DOHH2 (cell line): ENCODE measurements around the gene NME7.
"Not testable (repeated sequence)": the region's sequence is repeated elsewhere in the genome, so short reads cannot be mapped to it uniquely, and the experiment has no call there.

Experiments used
- H3F3A ChIP-seq: fragments of 200-600 bp; sonication (generic), shearing (Covaris generic); 2 replicates; pipeline ENCODE4 v1.6.0; 2016; ENCODE audit warnings: antibody characterized with exemption, mild to moderate bottlenecking; ENCODE audit not compliant: control insufficient read depth, insufficient read depth
- H3K27ac ChIP-seq: fragments of 200-600 bp; sonication (generic); 2 replicates; pipeline ENCODE4 v1.5.1; 2014; ENCODE audit warnings: low read depth, mild to moderate bottlenecking, low read length, moderate library complexity
- H3K27me3 ChIP-seq: fragments of 200-600 bp; sonication (generic); 2 replicates; pipeline ENCODE4 v1.6.1; 2014; ENCODE audit warnings: mild to moderate bottlenecking, low read length, mixed read lengths; ENCODE audit not compliant: control insufficient read depth
- H3K36me3 ChIP-seq: fragments of 200-600 bp; sonication (generic); 2 replicates; pipeline ENCODE4 v1.6.1; 2014; ENCODE audit warnings: mild to moderate bottlenecking, low read length, moderate library complexity, mixed read lengths; ENCODE audit not compliant: control insufficient read depth
- H3K4me1 ChIP-seq: fragments of 200-600 bp; sonication (generic); 2 replicates; pipeline ENCODE4 v1.6.1; 2014; ENCODE audit warnings: mild to moderate bottlenecking, low read length, mixed read lengths; ENCODE audit not compliant: control insufficient read depth
- H3K4me2 ChIP-seq: fragments of 200-600 bp; sonication (generic); 2 replicates; pipeline ENCODE4 v1.6.0; 2014; ENCODE audit warnings: mild to moderate bottlenecking, low read length, moderate library complexity
- H3K4me3 ChIP-seq: fragments of 200-600 bp; sonication (generic); 2 replicates; pipeline ENCODE4 v1.5.1; 2014; ENCODE audit warnings: mild to moderate bottlenecking, low read length, mixed read lengths
- H3K79me2 ChIP-seq: fragments of 200-600 bp; sonication (generic); 2 replicates; pipeline ENCODE4 v1.6.1; 2014; ENCODE audit warnings: mild to moderate bottlenecking, low read length, mixed read lengths; ENCODE audit not compliant: control insufficient read depth
- H3K9me2 ChIP-seq: fragments of 200-600 bp; sonication (generic); replicated peaks from 2 replicates; pipeline ENCODE4 v1.6.1; 2014; ENCODE audit warnings: mild to moderate bottlenecking, low read length, mixed read lengths; ENCODE audit not compliant: control insufficient read depth
- H3K9me3 ChIP-seq: fragments of 200-600 bp; sonication (generic); 2 replicates; pipeline ENCODE4 v1.6.1; 2014; ENCODE audit warnings: antibody characterized with exemption, low read length, mixed read lengths; ENCODE audit not compliant: control insufficient read depth, insufficient read depth
- H4K20me1 ChIP-seq: fragments of 200-600 bp; sonication (generic); 2 replicates; pipeline ENCODE4 v1.6.0; 2014; ENCODE audit warnings: low read depth, mild to moderate bottlenecking, antibody characterized with exemption, low read length, moderate library complexity; ENCODE audit not compliant: control insufficient read depth, insufficient read depth
- EZH2phosphoT487 ChIP-seq: fragments of 200-600 bp; sonication (generic); IDR thresholded peaks from 2 replicates; pipeline ENCODE4 v1.6.1; 2017; ENCODE audit warnings: borderline replicate concordance, mild to moderate bottlenecking, antibody characterized with exemption, low read length, moderate library complexity, mixed read lengths
- TF ChIP-seq, protein P1 (sequence below): fragments of 200-600 bp; sonication (generic); IDR thresholded peaks from one replicate; pipeline ENCODE4 v1.5.1; 2014; ENCODE audit warnings: antibody characterized with exemption, mild to moderate bottlenecking, low read depth, low read length; ENCODE audit not compliant: poor library complexity, severe bottlenecking

NME7 gene, protein sequence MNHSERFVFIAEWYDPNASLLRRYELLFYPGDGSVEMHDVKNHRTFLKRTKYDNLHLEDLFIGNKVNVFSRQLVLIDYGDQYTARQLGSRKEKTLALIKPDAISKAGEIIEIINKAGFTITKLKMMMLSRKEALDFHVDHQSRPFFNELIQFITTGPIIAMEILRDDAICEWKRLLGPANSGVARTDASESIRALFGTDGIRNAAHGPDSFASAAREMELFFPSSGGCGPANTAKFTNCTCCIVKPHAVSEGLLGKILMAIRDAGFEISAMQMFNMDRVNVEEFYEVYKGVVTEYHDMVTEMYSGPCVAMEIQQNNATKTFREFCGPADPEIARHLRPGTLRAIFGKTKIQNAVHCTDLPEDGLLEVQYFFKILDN

DNA sequence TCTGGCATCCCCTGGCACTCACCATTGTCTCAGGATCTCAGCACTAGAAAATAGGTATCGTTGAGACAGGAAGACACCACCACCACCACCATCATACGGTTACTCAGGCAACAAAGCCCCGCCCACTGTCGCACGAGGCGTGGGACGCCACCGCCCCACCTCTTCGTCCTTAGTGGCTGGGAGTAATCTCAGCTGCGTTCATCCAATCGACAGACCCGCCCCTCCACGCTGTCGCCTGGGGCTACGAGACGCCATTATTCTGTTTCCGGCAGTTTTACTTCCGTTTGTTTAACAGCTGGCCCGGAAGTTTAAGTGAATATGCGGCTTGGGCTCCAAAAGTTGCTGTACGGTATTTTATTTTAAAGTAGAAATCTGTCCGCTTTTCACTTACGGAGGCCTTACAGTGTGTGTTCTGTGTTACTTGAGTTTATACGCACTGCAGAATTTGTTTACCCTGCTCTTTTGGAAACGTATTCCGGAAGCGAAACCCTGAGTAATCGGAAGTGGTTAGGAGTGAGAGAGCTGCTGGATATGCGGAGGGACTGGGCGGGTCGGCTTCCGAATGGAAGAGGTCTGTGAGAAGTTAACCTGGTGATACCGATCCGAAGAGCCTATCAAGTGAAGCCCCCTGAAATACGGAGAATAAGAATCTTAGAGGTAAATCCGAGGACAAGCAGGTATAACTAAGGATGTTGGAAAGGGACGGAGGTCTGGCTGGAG, at the start of gene NME7, which contains the start of gene BLZF1:
Gene NME7 (minus strand): TSS at position 112 of the 720 bp plus-strand sequence. CDS start 87 bp downstream, at position 25.
Gene BLZF1 (plus strand): TSS at position 510 of the 720 bp plus-strand sequence. CDS start 1,328 bp downstream, outside the sequence.
- H3K27me3 ChIP-seq, result no peaks in the 10 kb centered on the region
- peaks cover 19% of the 10 kb centered on the region for H3K4me1 ChIP-seq
- peak within 1 kb of the TSS; percentile 77 for H3K27ac ChIP-seq
- H4K20me1 ChIP-seq, result no peaks in the 10 kb centered on the region
- no peaks in the 10 kb centered on the region for H3F3A ChIP-seq
- TF ChIP-seq EZH2phosphoT487, result no peak
- TF ChIP-seq, protein P1, sequence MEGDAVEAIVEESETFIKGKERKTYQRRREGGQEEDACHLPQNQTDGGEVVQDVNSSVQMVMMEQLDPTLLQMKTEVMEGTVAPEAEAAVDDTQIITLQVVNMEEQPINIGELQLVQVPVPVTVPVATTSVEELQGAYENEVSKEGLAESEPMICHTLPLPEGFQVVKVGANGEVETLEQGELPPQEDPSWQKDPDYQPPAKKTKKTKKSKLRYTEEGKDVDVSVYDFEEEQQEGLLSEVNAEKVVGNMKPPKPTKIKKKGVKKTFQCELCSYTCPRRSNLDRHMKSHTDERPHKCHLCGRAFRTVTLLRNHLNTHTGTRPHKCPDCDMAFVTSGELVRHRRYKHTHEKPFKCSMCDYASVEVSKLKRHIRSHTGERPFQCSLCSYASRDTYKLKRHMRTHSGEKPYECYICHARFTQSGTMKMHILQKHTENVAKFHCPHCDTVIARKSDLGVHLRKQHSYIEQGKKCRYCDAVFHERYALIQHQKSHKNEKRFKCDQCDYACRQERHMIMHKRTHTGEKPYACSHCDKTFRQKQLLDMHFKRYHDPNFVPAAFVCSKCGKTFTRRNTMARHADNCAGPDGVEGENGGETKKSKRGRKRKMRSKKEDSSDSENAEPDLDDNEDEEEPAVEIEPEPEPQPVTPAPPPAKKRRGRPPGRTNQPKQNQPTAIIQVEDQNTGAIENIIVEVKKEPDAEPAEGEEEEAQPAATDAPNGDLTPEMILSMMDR, result no peak
- peak within 1 kb of the TSS; percentile 80 for H3K4me2 ChIP-seq
- H3K9me3 ChIP-seq, result no peaks in the 10 kb centered on the region
- H3K36me3 ChIP-seq, result peaks cover 3% of the 10 kb centered on the region; the same call in 1 of the 2 replicates
- peak within 1 kb of the TSS; percentile 77 for H3K4me3 ChIP-seq
- no peaks in the 10 kb centered on the region for H3K9me2 ChIP-seq
- H3K79me2 ChIP-seq, result peaks cover 15% of the 10 kb centered on the region

DNA sequence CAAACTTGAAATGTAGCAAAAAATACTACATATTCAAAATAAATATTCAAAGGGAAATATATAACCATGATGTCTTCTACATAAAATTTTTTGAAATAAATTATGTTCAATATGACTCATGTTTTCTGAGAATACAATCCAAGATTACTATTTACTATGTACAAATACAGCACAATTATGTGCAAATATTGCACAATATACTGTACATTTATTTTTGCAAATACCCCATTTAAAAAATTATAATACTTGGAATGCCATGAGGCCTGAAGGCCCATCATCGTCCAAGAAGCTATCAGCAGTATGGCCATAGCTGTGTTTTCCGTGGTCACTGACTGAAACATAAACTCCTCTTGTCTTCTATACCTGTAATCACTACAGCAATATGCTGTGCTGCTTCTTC, 47.4 kb upstream of the NME7 start:
- no peaks in the 10 kb centered on the region for H3K27me3 ChIP-seq
- H3K9me2 ChIP-seq, result no peaks in the 10 kb centered on the region
- no peaks in the 10 kb centered on the region for H3K4me1 ChIP-seq
- H4K20me1 ChIP-seq, result no peaks in the 10 kb centered on the region
- H3F3A ChIP-seq, result no peaks in the 10 kb centered on the region
- H3K27ac ChIP-seq, result no peak overlapping the region
- TF ChIP-seq, protein P1, result no peak
- TF ChIP-seq EZH2phosphoT487, result no peak
- no peak overlapping the region for H3K4me3 ChIP-seq
- H3K9me3 ChIP-seq, result no peaks in the 10 kb centered on the region
- H3K4me2 ChIP-seq, result no peak overlapping the region
- no peaks in the 10 kb centered on the region for H3K79me2 ChIP-seq
- H3K36me3 ChIP-seq, result no peaks in the 10 kb centered on the region

DNA sequence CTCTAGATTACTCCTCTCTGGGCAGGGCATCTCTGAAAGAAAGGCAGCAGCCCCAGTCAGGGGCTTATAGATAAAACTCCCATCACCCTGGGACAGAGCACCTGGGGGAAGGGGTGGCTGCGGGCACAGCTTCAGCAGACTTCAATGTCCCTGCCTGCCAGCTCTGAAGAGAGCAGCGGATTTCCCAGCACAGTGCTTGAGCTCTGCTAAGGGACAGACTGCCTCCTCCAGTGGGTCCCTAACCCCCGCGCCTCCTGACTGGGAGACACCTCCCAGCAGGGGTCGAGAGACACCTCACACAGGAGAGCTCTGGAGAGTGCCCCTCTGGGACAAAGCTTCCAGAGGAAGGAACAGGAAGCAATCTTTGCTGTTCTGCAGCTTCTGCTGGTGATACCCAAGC, 40.7 kb upstream of the NME7 start:
- H3K36me3 ChIP-seq, H3F3A ChIP-seq, H3K27ac ChIP-seq, H3K79me2 ChIP-seq, H4K20me1 ChIP-seq, H3K4me1 ChIP-seq, H3K4me2 ChIP-seq, H3K9me3 ChIP-seq, H3K4me3 ChIP-seq, H3K9me2 ChIP-seq, H3K27me3 ChIP-seq: not testable (repeated sequence)

DNA sequence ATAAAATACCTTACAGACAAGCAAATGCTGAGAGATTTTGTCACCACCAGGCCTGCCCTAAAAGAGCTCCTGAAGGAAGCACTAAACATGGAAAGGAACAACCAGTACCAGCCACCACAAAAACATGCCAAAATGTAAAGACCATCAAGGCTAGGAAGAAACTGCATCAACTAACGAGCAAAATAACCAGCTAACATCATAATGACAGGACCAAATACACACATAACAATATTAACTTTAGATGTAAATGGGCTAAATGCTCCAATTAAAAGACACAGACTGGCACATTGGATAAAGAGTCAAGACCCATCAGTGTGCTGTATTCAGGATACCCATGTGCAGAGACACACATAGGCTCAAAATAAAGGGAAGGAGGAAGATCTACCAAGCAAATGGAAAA, 35.0 kb upstream of the NME7 start:
- not testable (repeated sequence) for H3K4me1 ChIP-seq, H3K4me3 ChIP-seq, H3F3A ChIP-seq, H3K4me2 ChIP-seq, H4K20me1 ChIP-seq, H3K9me2 ChIP-seq, H3K36me3 ChIP-seq, H3K27ac ChIP-seq, H3K9me3 ChIP-seq, H3K27me3 ChIP-seq, H3K79me2 ChIP-seq
